ENCODE data around the gene PUS7. TPM values are rescaled to one million over a fixed set of nuclear protein-coding genes. Genes with fewer than 3 reads are reported as not detected.

The PUS7 gene, protein sequence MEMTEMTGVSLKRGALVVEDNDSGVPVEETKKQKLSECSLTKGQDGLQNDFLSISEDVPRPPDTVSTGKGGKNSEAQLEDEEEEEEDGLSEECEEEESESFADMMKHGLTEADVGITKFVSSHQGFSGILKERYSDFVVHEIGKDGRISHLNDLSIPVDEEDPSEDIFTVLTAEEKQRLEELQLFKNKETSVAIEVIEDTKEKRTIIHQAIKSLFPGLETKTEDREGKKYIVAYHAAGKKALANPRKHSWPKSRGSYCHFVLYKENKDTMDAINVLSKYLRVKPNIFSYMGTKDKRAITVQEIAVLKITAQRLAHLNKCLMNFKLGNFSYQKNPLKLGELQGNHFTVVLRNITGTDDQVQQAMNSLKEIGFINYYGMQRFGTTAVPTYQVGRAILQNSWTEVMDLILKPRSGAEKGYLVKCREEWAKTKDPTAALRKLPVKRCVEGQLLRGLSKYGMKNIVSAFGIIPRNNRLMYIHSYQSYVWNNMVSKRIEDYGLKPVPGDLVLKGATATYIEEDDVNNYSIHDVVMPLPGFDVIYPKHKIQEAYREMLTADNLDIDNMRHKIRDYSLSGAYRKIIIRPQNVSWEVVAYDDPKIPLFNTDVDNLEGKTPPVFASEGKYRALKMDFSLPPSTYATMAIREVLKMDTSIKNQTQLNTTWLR
- total RNA-seq, result 5.4 and 5.8 TPM in 2 replicates

DNA sequence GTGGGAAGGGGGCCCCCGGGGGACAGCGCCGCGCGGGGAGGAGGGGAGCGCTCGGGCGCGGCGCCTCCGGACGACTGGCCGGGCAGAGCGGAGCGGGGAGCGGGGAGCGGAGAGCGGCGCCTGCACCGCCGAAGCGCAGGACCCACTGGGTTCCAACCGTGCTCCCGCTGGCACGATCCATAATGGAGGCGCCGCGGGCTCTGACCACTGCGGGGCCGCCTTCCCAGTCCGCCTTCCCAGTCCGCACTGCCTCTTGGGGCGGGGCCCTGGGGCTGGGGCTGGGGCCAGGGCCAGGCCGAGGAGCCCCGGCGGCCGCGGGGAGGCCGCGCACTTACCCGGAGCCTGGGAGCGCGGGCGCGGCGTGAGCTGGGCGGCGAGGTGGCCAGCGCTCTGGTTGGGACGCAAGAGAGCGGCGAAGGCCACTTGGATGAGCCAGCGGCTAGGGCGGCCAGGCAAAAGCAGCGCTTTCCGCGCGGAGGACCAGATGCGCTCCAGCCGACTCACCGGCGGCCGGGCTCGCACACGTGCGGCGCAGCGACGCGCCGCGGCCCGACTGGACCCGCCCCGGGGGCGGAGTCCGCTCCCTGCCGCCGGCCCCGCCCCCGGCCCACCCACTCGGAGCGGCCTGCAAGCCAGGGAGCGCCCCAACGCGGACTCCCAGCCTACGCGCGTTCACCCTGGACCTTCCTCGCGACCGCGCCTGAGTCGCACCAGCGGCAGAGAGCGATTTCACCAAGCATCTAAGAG is at the start of gene PUS7:
Gene PUS7, minus strand, starts transcription at position 555 of the 747 bp plus-strand sequence. CDS start 13,759 bp downstream, outside the sequence.

DNA sequence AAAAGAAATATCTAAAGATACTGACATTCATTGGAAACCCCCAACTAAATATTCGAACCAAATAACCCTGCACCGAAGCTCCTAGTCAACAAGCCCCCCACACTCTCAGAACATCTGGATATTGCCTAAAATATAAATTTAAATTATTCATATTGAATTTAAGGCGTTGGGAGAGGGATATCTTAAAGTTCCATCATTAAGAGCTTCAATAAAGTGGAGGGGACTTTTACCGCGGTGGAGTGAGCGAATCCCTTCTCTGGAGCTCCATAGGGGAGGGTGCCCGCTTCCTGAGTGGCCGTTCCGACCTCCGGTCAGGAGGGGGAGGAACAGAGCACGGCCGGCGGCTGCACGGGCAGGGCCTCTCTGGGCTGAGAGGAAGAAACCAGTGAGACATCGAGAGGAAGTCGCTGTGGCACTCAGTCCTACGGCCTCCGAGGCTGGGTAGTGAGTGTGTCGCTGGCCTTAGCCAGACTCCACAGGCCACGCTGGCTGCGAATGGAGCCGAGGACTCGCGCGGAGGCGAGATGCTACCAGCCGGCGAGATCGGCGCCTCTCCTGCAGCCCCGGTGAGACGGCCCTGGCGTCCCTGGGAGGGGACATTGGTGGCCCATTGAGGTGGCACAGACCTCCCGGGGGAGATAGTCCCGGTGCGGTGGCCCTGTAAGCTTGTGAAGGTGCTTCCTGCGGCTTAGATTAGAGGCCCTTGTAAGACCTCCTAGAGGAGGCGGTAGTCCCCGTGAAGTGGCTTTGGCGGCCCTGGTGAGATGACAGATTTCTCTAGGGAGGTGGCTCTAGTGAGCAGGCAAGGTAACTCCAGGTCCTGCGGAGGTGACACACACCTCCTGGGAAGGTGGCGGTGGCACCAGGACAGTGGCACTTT is 10.0 kb upstream of the PUS7 start, which contains the start of gene RINT1:
Gene RINT1, plus strand, starts transcription at position 410 of the 880 bp plus-strand sequence. Its CDS starts 115 bp downstream, at position 525.

Other genes starting within 250 kb of the PUS7 start
- gene SRPK2, start 133.3 kb downstream of the PUS7 start, total RNA-seq, result 23.7 and 48.5 TPM in 2 replicates
- gene RINT1, start 9.9 kb upstream of the PUS7 start, total RNA-seq, result 7.9 and 10.6 TPM in 2 replicates
- under 0.01 TPM in 1 of 2 replicates, not detected in the other for gene EFCAB10, start 59.2 kb upstream of the PUS7 start, total RNA-seq